PFSK-1 (cell line): ENCODE measurements around the gene TMEM63C.

Experiments used
- FOXP2 ChIP-seq: optimal IDR thresholded peaks from 2 replicates; pipeline ENCODE3; 2011; ENCODE audit warnings: borderline replicate concordance, control low read depth, inconsistent platforms; ENCODE audit not compliant: insufficient read depth; ENCODE audit errors: extremely low read length, extremely low read depth
- POLR2AphosphoS5 ChIP-seq: IDR thresholded peaks from 2 replicates; pipeline ENCODE4 v1.6.1; 2012; ENCODE audit warnings: low read depth, mild to moderate bottlenecking, control low read depth, low read length, moderate library complexity
- SIN3A ChIP-seq: IDR thresholded peaks from 2 replicates; pipeline ENCODE4 v1.6.1; 2012; ENCODE audit warnings: mild to moderate bottlenecking, low read length, moderate library complexity, borderline replicate concordance; ENCODE audit not compliant: insufficient read depth
- TAF1 ChIP-seq: IDR thresholded peaks from 2 replicates; pipeline ENCODE4 v1.6.1; 2012; ENCODE audit warnings: low read length, control low read depth, borderline replicate concordance; ENCODE audit not compliant: insufficient read depth
- TF ChIP-seq, protein P1 (sequence below), 2 experiments: IDR thresholded peaks; 2 replicates each; pipeline versions ENCODE4 v1.6.1 to v1.8.0; 2011 to 2012; ENCODE audit warnings: low read depth in 2 of 2, low read length in 2 of 2, control low read depth in 1 of 2, inconsistent platforms in 1 of 2, mild to moderate bottlenecking in 1 of 2, moderate library complexity in 1 of 2; ENCODE audit not compliant: insufficient read depth in 1 of 2

DNA sequence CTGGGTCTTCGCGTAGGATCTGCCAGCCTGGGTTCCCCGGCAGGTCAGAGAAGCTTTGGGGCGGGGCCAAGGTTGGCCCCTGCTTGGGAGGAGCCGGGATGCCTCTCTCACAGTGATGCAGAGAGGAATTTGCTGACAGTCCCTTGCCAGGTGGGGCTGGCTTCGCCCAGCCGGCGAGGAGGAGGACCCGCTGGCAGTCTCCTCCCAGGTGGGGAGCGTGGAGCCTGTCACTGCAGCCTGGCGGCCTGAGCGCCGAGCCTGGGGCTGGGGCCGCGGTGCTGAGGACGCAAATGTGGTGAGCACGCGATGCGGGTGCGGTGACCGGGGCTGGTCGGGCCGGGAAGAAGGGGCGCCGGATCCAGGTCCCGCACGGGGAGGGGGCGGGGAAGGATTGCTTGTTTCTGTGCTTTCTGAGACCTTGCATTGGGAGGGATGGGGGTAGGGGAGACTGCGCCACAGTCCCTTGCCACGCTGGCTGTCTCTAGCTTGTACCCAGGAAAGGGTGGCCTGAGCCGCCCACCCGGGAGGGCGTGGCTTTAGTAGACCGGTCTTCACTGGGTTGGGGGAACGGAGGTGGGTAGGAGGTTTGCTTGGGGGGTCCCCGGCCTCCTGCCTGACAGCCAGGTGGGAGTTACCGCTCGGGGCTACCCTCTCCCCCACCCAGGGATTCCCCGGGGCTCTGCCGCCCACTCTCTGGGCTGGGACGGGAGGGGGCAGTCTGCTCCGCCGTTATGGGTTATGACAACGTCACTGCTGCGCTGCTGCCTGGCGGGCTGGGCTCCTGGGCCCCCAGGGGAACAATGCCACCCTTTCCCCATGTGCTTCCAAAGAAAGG is at the start of gene TMEM63C:
- no peak for TF ChIP-seq POLR2AphosphoS5
- TF ChIP-seq TAF1 = no peak
- TF ChIP-seq SIN3A = no peak
- no peak for TF ChIP-seq FOXP2
- TF ChIP-seq, protein P1, sequence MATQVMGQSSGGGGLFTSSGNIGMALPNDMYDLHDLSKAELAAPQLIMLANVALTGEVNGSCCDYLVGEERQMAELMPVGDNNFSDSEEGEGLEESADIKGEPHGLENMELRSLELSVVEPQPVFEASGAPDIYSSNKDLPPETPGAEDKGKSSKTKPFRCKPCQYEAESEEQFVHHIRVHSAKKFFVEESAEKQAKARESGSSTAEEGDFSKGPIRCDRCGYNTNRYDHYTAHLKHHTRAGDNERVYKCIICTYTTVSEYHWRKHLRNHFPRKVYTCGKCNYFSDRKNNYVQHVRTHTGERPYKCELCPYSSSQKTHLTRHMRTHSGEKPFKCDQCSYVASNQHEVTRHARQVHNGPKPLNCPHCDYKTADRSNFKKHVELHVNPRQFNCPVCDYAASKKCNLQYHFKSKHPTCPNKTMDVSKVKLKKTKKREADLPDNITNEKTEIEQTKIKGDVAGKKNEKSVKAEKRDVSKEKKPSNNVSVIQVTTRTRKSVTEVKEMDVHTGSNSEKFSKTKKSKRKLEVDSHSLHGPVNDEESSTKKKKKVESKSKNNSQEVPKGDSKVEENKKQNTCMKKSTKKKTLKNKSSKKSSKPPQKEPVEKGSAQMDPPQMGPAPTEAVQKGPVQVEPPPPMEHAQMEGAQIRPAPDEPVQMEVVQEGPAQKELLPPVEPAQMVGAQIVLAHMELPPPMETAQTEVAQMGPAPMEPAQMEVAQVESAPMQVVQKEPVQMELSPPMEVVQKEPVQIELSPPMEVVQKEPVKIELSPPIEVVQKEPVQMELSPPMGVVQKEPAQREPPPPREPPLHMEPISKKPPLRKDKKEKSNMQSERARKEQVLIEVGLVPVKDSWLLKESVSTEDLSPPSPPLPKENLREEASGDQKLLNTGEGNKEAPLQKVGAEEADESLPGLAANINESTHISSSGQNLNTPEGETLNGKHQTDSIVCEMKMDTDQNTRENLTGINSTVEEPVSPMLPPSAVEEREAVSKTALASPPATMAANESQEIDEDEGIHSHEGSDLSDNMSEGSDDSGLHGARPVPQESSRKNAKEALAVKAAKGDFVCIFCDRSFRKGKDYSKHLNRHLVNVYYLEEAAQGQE (IDR thresholded peaks at IDR 0.05; ENCODE audit: insufficient read depth in 1 of 2, low read depth in 2 of 2, low read length in 2 of 2) = no peak
